Measurements from ENCODE around the gene SPO11.

The SPO11 gene

DNA sequence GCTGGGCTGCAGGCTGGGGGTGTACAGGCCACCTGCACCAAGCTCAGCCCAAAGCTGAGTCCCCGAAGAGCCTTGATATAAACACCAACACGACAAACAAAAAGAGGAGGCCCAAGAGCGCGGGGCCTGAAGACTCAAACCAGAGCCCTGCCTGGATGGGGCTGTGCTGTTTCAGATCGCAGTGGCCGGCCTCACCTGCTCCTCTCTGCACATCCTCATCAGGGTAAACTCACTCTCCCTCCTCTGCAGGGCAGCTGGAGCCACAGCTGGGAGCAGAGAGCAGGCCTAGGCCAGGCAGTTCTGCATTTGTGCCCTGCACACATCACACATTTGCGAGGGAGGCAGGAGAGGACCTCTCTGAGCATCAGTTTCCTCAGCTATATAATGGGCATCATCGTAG is 57.9 kb downstream of the SPO11 start:
- WGBS (ENCODE audit: extremely low coverage, insufficient coverage, low lambda C conversion rate) = no CpG with 5 or more reads among the region's 8 CpGs
- no peak overlapping the region for H2BK5ac ChIP-seq (ENCODE audit: low read length)

DNA sequence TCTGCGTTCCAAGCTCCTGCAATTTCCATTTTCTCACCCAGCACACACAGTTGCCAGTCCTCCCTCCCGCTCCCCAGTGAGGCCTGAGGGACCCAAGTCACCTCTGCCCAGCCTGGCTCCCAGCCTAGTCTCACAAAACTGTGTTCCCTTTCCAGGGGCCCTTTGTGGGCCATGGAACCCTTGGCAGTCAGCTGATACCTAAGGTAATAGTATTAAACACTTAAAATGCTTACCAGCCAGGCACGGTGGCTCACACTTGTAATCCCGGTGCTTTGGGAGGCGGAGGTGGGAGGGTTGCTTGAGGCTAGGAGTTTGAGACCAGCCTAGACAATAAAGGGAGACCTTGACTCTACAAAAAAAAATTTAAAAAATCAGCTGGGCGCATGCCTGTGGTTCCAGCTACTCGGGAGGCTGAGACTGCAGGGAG is 58.4 kb downstream of the SPO11 start:
- H2BK15ac ChIP-seq (replicated peaks; ENCODE audit: low read depth) = no peak overlapping the region
- H3K27ac ChIP-seq (ENCODE audit: low read depth, low read length) = no peak overlapping the region
- peaks cover 12% of the 10 kb centered on the region for H3K79me2 ChIP-seq (ENCODE audit: control insufficient read depth, insufficient read depth, low read length)
- H3K23ac ChIP-seq (ENCODE audit: low read length) = no peak overlapping the region
- no peaks in the 10 kb centered on the region for H3K27me3 ChIP-seq (ENCODE audit: insufficient read depth, low read length, poor library complexity)
- H3K36me3 ChIP-seq (ENCODE audit: control insufficient read depth, insufficient read depth, low read length) = no peaks in the 10 kb centered on the region
- peaks cover 6% of the 10 kb centered on the region for H3K79me1 ChIP-seq (ENCODE audit: low read length)
- no peak overlapping the region for H2BK5ac ChIP-seq (ENCODE audit: low read length)
- H3K18ac ChIP-seq (ENCODE audit: low read length) = no peak overlapping the region
- DNase-seq = no peak
- peaks cover 3% of the 10 kb centered on the region for H3K4me1 ChIP-seq (ENCODE audit: control insufficient read depth, low read depth, low read length)
- no peak overlapping the region for H3K4me3 ChIP-seq (ENCODE audit: low read length)
- no CpG with 5 or more reads among the region's 7 CpGs for WGBS (ENCODE audit: extremely low coverage, insufficient coverage, low lambda C conversion rate)
- no peak overlapping the region for H3K4me2 ChIP-seq (ENCODE audit: low read length)
- H4K8ac ChIP-seq (ENCODE audit: low read depth, low read length) = no peak overlapping the region
- H2BK120ac ChIP-seq (ENCODE audit: low read depth, low read length) = no peak overlapping the region
- H2AK5ac ChIP-seq (ENCODE audit: low read length) = no peak overlapping the region
- no peak overlapping the region for H3K56ac ChIP-seq (ENCODE audit: low read length)
- no peak overlapping the region for H3K4ac ChIP-seq (ENCODE audit: low read depth, low read length)
- H4K5ac ChIP-seq (ENCODE audit: low read length) = no peak overlapping the region
- no peak overlapping the region for H3K9ac ChIP-seq (ENCODE audit: low read length)

More for the DNA sequence above, 57.9 kb downstream of the SPO11 start:
- Histone ChIP-seq H3K56ac (ENCODE audit: low read length) (no peak overlapping the region), H3K79me1 (ENCODE audit: low read length) (peaks cover 3% of the 10 kb centered on the region), H3K4me2 (ENCODE audit: low read length) (no peak overlapping the region), H2BK120ac (ENCODE audit: low read depth, low read length) (no peak overlapping the region), H3K27me3 (ENCODE audit: insufficient read depth, low read length, poor library complexity) (no peaks in the 10 kb centered on the region), H2AK5ac (ENCODE audit: low read length) (no peak overlapping the region), H4K8ac (ENCODE audit: low read depth, low read length) (no peak overlapping the region), H4K5ac (ENCODE audit: low read length) (no peak overlapping the region), H3K4ac (ENCODE audit: low read depth, low read length) (no peak overlapping the region), H3K27ac (ENCODE audit: low read depth, low read length) (no peak overlapping the region), H2BK15ac (replicated peaks; ENCODE audit: low read depth) (no peak overlapping the region), H3K9ac (ENCODE audit: low read length) (no peak overlapping the region), H3K4me1 (ENCODE audit: control insufficient read depth, low read depth, low read length) (peaks cover 3% of the 10 kb centered on the region), H3K36me3 (ENCODE audit: control insufficient read depth, insufficient read depth, low read length) (no peaks in the 10 kb centered on the region), H3K23ac (ENCODE audit: low read length) (no peak overlapping the region), H3K79me2 (ENCODE audit: control insufficient read depth, insufficient read depth, low read length) (peaks cover 7% of the 10 kb centered on the region), H3K4me3 (ENCODE audit: low read length) (no peak overlapping the region), H3K18ac (ENCODE audit: low read length) (no peak overlapping the region)
- no peak for DNase-seq

DNA sequence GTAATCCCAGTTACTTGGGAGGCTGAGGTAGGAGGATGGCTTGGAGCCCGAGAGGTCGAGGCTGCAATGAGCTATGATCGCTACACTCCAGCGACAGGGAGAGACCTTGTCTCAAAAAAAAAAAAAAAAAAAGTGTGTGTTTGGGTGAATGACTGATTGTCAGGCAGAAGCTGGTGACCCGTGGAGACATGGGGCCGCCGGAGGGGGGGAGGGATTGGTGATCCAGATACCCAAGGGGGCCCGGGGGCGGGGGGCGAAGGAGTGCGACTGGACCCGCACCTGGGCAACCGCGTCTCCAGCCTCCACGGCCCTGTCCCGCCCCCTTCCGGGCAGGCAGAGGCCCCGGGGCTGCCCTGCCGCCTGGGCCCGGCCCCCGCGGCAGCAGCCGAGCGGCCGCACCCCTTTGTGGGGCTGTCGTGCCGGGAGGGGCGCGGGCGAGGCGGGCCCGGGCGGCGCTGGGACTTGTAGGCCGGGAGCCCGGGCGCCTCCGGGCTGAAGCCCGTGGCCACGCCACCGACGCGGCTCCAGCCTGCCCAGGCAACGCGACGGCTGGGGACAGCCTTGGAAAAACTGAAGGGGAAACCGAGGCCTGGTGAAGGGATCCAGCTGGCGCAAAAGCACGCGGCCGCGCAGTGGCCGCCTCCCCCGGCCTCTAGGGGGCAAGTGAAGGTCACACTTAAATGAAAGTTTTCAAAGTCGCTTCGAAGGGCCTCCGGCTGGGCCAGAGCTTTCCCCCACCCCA is 59.5 kb downstream of the SPO11 start:
- Histone ChIP-seq H2AK5ac (ENCODE audit: low read length) (peak overlapping the region; percentile 2), H3K79me1 (ENCODE audit: low read length) (peaks cover 12% of the 10 kb centered on the region), H3K27me3 (ENCODE audit: insufficient read depth, low read length, poor library complexity) (no peaks in the 10 kb centered on the region), H2BK5ac (ENCODE audit: low read length) (no peak overlapping the region), H3K4ac (ENCODE audit: low read depth, low read length) (no peak overlapping the region), H3K36me3 (ENCODE audit: control insufficient read depth, insufficient read depth, low read length) (no peaks in the 10 kb centered on the region), H4K8ac (ENCODE audit: low read depth, low read length) (peak overlapping the region; percentile 70), H3K79me2 (ENCODE audit: control insufficient read depth, insufficient read depth, low read length) (peaks cover 19% of the 10 kb centered on the region), H4K5ac (ENCODE audit: low read length) (no peak overlapping the region), H3K27ac (ENCODE audit: low read depth, low read length) (no peak overlapping the region), H3K4me1 (ENCODE audit: control insufficient read depth, low read depth, low read length) (peaks cover 3% of the 10 kb centered on the region), H3K56ac (ENCODE audit: low read length) (peak overlapping the region; percentile 82), H3K23ac (ENCODE audit: low read length) (no peak overlapping the region), H3K4me2 (ENCODE audit: low read length) (peak overlapping the region; percentile 73), H2BK120ac (ENCODE audit: low read depth, low read length) (no peak overlapping the region), H2BK15ac (replicated peaks; ENCODE audit: low read depth) (no peak overlapping the region), H3K18ac (ENCODE audit: low read length) (peak overlapping the region; percentile 42), H3K9ac (ENCODE audit: low read length) (peak overlapping the region; percentile 60), H3K4me3 (ENCODE audit: low read length) (no peak overlapping the region)
- DNase-seq = peak; percentile 80
- WGBS (ENCODE audit: extremely low coverage, insufficient coverage, low lambda C conversion rate) = no CpG with 5 or more reads among the region's 57 CpGs

DNA sequence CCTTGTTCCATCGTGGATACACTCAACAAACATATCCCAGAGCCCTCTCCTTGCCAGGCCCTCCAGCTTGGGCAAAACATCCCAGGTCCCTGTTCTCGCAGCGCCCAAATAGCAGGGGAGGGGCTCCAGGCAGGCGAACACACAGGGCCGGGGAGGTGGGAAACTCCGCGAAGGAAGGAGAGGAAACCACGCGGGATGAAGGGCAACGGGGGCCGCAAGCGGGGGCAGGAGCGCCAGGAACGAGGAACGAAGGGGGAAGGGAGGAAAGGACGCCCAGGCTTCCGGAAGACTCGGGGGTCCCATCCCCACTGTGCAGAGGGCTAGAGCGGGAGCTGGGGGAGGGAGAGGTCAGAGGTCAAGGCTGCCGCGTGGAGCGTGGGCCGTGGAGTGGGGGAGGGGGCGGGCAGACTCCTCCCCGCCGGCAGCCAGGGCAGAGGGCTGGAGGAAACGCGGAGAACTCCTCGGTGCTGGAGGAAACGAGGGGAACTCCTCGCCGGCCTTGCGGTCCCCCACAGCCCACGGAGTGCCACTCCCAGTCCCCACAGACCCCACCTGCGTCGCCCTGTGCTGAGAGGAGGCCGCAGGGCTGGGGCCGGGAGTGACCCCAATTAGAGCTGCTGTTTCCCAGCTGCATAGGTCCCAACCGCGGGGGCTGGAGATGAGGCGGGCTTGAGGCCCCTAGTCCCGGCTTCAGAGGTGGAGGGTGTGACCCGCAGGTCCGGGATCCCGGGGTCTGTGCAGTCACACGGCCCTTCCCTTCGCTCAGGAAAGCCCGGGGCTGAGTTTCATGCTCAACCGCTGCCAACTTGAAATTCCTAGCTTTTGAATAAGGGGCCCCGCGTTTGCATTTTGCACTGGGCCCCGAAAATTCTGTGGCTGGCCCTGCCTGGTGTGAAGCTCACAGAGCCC is 60.3 kb downstream of the SPO11 start:
- Histone ChIP-seq H2BK5ac (ENCODE audit: low read length) (no peak overlapping the region), H3K4me1 (ENCODE audit: control insufficient read depth, low read depth, low read length) (peaks cover 3% of the 10 kb centered on the region), H3K4me3 (ENCODE audit: low read length) (no peak overlapping the region), H3K79me1 (ENCODE audit: low read length) (peaks cover 14% of the 10 kb centered on the region), H3K4me2 (ENCODE audit: low read length) (peak overlapping the region; percentile 73), H3K18ac (ENCODE audit: low read length) (peak overlapping the region; percentile 78), H3K27ac (ENCODE audit: low read depth, low read length) (no peak overlapping the region), H3K4ac (ENCODE audit: low read depth, low read length) (peak overlapping the region; percentile 46), H4K8ac (ENCODE audit: low read depth, low read length) (peak overlapping the region; percentile 70), H3K79me2 (ENCODE audit: control insufficient read depth, insufficient read depth, low read length) (peaks cover 21% of the 10 kb centered on the region), H2BK15ac (replicated peaks; ENCODE audit: low read depth) (no peak overlapping the region), H2AK5ac (ENCODE audit: low read length) (peak overlapping the region; percentile 2), H3K56ac (ENCODE audit: low read length) (peak overlapping the region; percentile 82), H3K36me3 (ENCODE audit: control insufficient read depth, insufficient read depth, low read length) (peaks cover 1% of the 10 kb centered on the region), H3K9ac (ENCODE audit: low read length) (peak overlapping the region; percentile 60), H2BK120ac (ENCODE audit: low read depth, low read length) (no peak overlapping the region), H3K27me3 (ENCODE audit: insufficient read depth, low read length, poor library complexity) (no peaks in the 10 kb centered on the region), H4K5ac (ENCODE audit: low read length) (no peak overlapping the region), H3K23ac (ENCODE audit: low read length) (peak overlapping the region; percentile 45)
- DNase-seq = peak; percentile 39
- WGBS (ENCODE audit: extremely low coverage, insufficient coverage, low lambda C conversion rate) = no CpG with 5 or more reads among the region's 52 CpGs

DNA sequence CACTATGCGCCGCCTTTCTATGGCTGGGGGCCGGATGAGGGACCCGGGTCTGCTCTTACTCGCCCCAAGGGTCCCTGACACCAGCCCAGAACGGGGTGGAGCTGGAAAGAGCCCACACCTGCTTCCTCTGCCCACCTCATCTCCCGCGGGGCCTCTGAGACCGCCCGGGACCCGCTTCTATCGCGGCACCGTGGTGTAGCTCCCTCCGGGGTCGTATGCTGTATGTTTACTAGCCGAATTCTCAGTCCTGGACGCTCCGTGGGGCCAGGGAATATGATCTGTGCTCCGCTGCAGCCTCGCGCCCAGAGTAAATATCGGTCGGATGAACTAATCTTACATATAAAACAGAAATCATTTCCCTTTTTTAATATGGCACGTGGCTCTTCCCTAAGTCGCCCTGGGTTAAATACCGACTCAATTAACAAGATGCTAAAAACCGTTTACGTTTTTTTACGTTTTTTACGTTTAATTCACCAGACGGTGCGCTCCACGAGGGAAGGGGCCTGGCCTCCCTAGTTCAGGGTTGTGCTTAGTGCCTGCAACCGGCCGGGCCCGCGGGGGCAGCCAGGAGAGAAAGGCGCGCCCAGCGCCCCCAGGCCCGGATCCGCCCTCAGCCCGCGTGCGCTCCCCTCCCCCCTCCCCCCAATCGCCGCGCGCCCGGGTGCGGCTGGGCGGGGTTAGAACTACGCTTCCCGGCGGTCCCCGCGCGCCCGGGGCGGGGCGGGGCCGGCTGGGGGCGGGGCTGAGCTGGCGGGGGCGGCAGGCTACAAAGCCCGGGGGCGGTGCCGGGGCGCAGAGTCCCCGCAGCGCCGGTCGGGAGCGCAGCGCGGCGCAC is 61.2 kb downstream of the SPO11 start, which contains the start of gene RBM38:
TSS of gene RBM38 (plus strand) at position 793 of the 835 bp plus-strand sequence. CDS start 186 bp downstream, outside the sequence.
- Histone ChIP-seq H3K4ac (ENCODE audit: low read depth, low read length) (peak within 1 kb of the TSS; percentile 63), H2BK5ac (ENCODE audit: low read length) (no peak within 1 kb of the TSS), H3K79me2 (ENCODE audit: control insufficient read depth, insufficient read depth, low read length) (peaks cover 25% of the 10 kb centered on the region), H3K36me3 (ENCODE audit: control insufficient read depth, insufficient read depth, low read length) (peaks cover 1% of the 10 kb centered on the region), H3K27me3 (ENCODE audit: insufficient read depth, low read length, poor library complexity) (no peaks in the 10 kb centered on the region), H3K79me1 (ENCODE audit: low read length) (peaks cover 14% of the 10 kb centered on the region), H3K4me2 (ENCODE audit: low read length) (peak within 1 kb of the TSS; percentile 74), H4K8ac (ENCODE audit: low read depth, low read length) (no peak within 1 kb of the TSS), H4K5ac (ENCODE audit: low read length) (peak within 1 kb of the TSS; percentile 71), H3K56ac (ENCODE audit: low read length) (peak within 1 kb of the TSS; percentile 90), H3K23ac (ENCODE audit: low read length) (peak within 1 kb of the TSS; percentile 94), H2BK15ac (replicated peaks; ENCODE audit: low read depth) (no peak within 1 kb of the TSS), H3K4me3 (ENCODE audit: low read length) (peak within 1 kb of the TSS; percentile 79), H3K4me1 (ENCODE audit: control insufficient read depth, low read depth, low read length) (peaks cover 3% of the 10 kb centered on the region), H3K27ac (ENCODE audit: low read depth, low read length) (no peak within 1 kb of the TSS), H2AK5ac (ENCODE audit: low read length) (no peak within 1 kb of the TSS), H3K9ac (ENCODE audit: low read length) (peak within 1 kb of the TSS; percentile 87), H2BK120ac (ENCODE audit: low read depth, low read length) (no peak within 1 kb of the TSS), H3K18ac (ENCODE audit: low read length) (peak within 1 kb of the TSS; percentile 78)
- DNase-seq = peak; percentile 87
- no CpG with 5 or more reads among the region's 78 CpGs for WGBS (ENCODE audit: extremely low coverage, insufficient coverage, low lambda C conversion rate)
